Measurements from ENCODE around the gene MTRF1. TPM values are rescaled to one million over a fixed set of nuclear protein-coding genes. Genes with fewer than 3 reads are reported as not detected.

The MTRF1 gene, protein sequence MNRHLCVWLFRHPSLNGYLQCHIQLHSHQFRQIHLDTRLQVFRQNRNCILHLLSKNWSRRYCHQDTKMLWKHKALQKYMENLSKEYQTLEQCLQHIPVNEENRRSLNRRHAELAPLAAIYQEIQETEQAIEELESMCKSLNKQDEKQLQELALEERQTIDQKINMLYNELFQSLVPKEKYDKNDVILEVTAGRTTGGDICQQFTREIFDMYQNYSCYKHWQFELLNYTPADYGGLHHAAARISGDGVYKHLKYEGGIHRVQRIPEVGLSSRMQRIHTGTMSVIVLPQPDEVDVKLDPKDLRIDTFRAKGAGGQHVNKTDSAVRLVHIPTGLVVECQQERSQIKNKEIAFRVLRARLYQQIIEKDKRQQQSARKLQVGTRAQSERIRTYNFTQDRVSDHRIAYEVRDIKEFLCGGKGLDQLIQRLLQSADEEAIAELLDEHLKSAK
- polyA plus RNA-seq (2012; ENCODE audit: missing spikeins), result 25.7 TPM

DNA sequence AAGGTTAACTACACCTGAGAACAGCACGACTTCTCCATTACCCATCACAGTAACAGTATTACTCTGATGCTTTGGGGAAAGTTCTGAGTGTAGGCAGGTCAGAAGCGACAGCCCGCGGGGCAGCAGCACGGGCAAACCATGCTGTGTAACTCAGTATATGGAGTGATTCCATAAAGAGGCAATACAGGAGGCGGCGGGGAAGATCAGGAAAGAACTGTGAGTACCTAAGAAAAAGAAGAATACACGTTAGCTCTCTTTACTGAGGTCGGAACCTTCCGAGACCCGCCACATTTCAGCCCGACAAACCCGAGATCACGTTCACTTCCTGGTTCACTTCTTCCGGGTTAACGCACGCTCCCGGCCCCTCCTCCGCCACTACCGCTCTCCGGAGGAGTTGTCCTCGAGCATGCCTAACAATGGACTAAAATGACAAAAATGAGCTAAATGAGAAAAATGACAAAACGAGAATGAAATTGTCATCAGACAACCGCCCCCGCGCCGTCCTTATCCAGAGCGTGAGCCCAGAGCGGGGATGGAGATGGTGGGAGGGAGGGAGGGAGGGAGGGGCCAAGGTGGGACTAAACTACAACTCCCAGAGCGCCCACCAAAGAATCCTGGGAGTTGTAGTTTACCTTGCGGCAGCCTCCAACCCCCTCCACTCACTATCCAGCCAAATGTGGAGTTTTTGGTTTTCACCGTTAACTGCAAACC, at the start of gene MTRF1:
TSS of gene MTRF1 (minus strand) at position 316 of the 711 bp plus-strand sequence. CDS start 2,669 bp downstream, outside the sequence.
- TF ChIP-seq POLR2AphosphoS5 (IDR thresholded peaks at IDR 0.05; ENCODE audit: low read depth, low read length) (peak; percentile 59; the same call in 1 of the 2 replicates), TAF1 (IDR thresholded peaks at IDR 0.05; ENCODE audit: borderline replicate concordance, low read depth, low read length) (peak; percentile 71), POLR2A (IDR thresholded peaks at IDR 0.05; ENCODE audit: low read depth, low read length) (peak; percentile 70; the same call in 1 of the 2 replicates)
- DNase-seq (ENCODE audit: insufficient read length), result peak; percentile 60
- peak; percentile 94 for FAIRE-seq

DNA sequence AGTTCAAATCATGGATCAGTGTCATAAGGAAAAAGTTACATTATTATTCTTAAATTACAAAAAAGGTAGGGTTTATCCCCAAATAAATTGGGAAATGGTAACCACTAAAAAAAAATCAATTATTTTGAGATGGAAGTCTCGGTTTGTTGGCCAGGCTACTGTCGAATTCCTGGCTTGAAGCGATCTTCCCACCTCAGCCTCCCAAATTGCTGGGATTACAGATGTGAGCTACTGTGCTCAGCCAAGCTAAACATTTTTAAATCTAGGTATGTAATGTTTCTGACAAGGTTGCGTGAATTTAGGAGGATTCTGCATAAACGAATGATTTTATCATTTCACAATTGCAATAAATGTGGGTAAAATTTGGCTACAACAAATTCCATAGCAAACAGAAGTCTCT, 49.7 kb upstream of the MTRF1 start:
- DNase-seq (ENCODE audit: insufficient read length), result no peak
- FAIRE-seq, result no peak

GRCh38 chr13:41312176-41312500, 48.8 kb upstream of the MTRF1 start:
- no peak for DNase-seq (ENCODE audit: insufficient read length)
- FAIRE-seq, result peak; percentile 71
- TF ChIP-seq TAF1 (IDR thresholded peaks at IDR 0.05; ENCODE audit: borderline replicate concordance, low read depth, low read length) (no peak), POLR2A (IDR thresholded peaks at IDR 0.05; ENCODE audit: low read depth, low read length) (no peak), POLR2AphosphoS5 (IDR thresholded peaks at IDR 0.05; ENCODE audit: low read depth, low read length) (no peak)

More for the DNA sequence above, 49.7 kb upstream of the MTRF1 start:
- TF ChIP-seq POLR2AphosphoS5 (IDR thresholded peaks at IDR 0.05; ENCODE audit: low read depth, low read length) (no peak), POLR2A (IDR thresholded peaks at IDR 0.05; ENCODE audit: low read depth, low read length) (no peak), TAF1 (IDR thresholded peaks at IDR 0.05; ENCODE audit: borderline replicate concordance, low read depth, low read length) (no peak)

DNA sequence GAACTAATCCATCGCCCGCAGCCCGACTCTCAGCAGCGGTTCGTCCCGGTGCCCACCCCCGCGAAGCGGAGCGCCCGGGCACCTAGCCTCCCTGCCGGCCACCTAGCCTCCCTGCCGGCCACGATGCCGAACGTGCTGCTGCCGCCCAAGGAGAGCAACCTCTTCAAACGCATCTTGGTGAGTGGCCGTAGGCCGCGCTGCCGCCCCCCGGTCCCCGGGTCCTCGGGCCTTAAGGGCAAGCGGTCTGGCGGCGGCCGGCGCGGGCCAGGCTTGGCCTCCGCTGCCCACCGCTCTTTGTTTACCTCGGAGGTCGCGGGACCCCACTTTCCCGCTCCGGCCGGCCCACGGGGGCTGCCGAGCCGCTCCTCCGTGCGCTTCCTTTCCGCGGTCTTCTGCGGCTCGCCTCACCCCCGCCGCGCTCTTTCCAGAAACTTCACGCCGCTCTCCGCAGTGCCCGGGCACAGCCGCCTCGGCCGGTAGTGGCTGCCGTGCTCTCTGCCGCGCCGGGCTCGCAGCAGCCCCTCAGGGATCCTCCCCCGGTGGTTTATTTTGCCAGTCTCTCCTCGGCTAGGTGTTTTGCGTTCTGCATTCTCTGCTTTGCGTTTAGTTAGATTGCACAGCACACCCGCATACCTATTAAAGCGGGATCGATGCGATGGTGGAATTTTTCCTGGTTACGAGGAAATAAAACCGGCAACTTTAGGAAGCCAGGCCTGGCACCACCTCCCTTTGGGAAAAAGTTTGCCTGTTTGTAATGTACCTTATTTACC, 48.2 kb upstream of the MTRF1 start:
- TF ChIP-seq POLR2AphosphoS5 (IDR thresholded peaks at IDR 0.05; ENCODE audit: low read depth, low read length) (no peak; the same call in 1 of the 2 replicates), POLR2A (IDR thresholded peaks at IDR 0.05; ENCODE audit: low read depth, low read length) (0 out of 2 replicates have a peak, but pooled peaks have one; percentile 10)
- peak; percentile 29 for DNase-seq (ENCODE audit: insufficient read length)
- no peak for FAIRE-seq

DNA sequence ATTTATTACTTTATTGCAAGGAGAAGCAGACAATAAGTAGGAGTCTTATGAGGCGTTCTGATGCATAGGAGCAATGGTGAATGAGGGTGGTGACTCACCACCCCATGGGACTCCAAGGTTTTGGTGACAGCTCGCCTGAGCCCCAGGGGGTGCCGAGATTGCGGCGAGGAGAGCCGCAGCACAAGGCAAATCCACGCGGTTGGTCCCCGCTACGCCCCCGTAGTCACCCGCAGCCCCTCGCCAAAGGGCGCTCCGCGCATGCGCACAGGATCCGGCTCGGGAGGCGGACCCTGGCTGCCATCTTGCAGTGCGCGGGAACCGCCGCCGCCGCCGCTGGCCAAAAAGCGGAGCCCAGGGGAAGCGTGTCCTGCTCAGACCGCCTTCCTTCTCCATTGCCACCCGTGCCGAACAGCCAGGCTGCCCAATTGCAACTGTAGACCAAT, 47.6 kb upstream of the MTRF1 start, which contains the start of gene NAA16:
TSS of gene NAA16 (plus strand) at position 305 of the 443 bp plus-strand sequence. CDS start 262 bp downstream, outside the sequence.
- TF ChIP-seq POLR2AphosphoS5 (IDR thresholded peaks at IDR 0.05; ENCODE audit: low read depth, low read length) (peak; percentile 76), POLR2A (IDR thresholded peaks at IDR 0.05; ENCODE audit: low read depth, low read length) (peak; percentile 83), TAF1 (IDR thresholded peaks at IDR 0.05; ENCODE audit: borderline replicate concordance, low read depth, low read length) (peak; percentile 71)
- DNase-seq (ENCODE audit: insufficient read length) (peak; percentile 92), FAIRE-seq (peak; percentile 96)

- FAIRE-seq, result no peak
- TF ChIP-seq TAF1 (IDR thresholded peaks at IDR 0.05; ENCODE audit: borderline replicate concordance, low read depth, low read length) (no peak), POLR2A (IDR thresholded peaks at IDR 0.05; ENCODE audit: low read depth, low read length) (no peak), POLR2AphosphoS5 (IDR thresholded peaks at IDR 0.05; ENCODE audit: low read depth, low read length) (no peak)
- no peak for DNase-seq (ENCODE audit: insufficient read length)
Observed at GRCh38 chr13:41307884-41308640, 44.7 kb upstream of the MTRF1 start.

DNA sequence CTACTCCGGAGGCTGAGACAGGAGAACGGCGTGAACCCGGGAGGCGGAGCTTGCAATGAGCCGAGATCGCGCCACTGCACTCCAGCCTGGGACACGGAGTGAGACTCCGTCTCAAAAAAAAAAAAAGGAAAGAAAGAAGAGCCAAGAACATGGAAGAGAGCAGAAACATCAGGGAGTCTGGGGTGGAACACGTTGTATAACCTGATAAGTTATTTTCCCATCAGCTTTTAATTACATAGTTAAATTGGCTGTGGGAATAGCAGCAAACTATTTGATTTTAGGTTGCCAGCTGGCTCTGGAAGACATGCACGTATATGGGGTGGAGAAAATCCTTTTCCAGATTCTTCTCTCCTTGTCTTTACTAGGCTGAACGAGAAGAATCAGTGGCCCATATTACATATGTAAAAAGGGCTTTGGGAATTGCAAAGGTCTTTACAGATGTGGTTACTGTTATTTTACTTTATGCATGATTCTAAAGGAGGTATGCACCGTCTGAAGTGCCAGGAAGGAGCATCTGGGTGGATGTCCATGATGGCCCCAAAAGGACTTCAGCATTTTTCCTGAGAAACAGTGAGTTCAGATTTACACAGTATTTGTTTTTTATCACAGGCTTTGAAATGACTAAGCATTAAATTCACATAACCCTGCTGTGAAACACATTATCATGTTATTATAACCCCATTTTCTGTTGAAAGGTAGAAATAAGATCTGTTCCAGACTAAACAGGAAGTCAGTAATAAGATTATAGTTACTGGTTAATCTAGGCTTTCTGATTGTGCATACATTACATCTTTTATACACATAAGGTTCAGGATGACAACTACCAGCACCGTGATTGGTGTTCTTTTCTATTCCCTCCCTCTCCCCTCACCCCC, 43.1 kb upstream of the MTRF1 start:
- DNase-seq (ENCODE audit: insufficient read length) (no peak), FAIRE-seq (no peak)
- TF ChIP-seq POLR2A (IDR thresholded peaks at IDR 0.05; ENCODE audit: low read depth, low read length), result no peak
- no peak for TF ChIP-seq POLR2AphosphoS5 (IDR thresholded peaks at IDR 0.05; ENCODE audit: low read depth, low read length)
- TF ChIP-seq TAF1 (IDR thresholded peaks at IDR 0.05; ENCODE audit: borderline replicate concordance, low read depth, low read length), result no peak

DNA sequence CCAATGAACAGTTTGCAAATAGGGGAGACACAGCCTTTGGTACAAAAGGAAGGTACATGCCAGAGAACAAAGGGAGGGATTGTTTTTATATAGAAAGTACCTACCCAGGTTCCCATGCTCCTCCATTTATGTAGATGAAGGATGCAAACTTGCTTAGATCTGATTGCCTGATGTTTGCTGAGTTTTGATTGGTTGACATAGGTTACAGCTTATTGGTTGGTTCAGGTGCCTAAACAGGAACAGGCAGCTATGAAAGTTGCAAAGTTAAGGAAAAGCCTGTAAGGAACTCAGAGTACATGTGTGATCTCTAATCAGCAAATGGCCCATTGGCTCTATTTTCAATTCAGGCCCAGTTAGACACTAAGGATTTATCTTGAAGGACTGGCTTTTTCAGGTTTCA, 41.2 kb upstream of the MTRF1 start:
- no peak for TF ChIP-seq POLR2AphosphoS5 (IDR thresholded peaks at IDR 0.05; ENCODE audit: low read depth, low read length)
- no peak for TF ChIP-seq TAF1 (IDR thresholded peaks at IDR 0.05; ENCODE audit: borderline replicate concordance, low read depth, low read length)
- TF ChIP-seq POLR2A (IDR thresholded peaks at IDR 0.05; ENCODE audit: low read depth, low read length), result no peak
- no peak for DNase-seq (ENCODE audit: insufficient read length)
- FAIRE-seq, result peak; percentile 5

DNA sequence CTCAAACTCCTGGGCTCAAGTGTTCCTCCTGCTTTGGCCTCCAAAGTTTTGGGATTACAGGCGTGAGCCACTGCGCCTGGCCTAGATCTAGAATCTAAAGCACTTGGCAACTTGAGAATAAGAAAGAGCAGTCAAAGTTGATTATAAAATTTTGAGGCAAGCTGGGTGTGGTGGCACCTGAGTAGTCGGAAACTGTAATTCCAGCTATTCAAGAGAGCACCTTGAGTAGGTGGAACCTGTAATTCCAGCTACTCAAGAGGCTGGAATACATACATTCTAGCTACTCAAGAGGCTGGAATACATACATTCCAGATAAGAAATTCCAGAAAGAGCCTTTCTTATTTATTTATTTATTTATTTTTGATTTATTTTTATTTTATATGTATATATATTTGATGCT, 39.4 kb upstream of the MTRF1 start:
- TF ChIP-seq POLR2A (IDR thresholded peaks at IDR 0.05; ENCODE audit: low read depth, low read length), result no peak
- TF ChIP-seq TAF1 (IDR thresholded peaks at IDR 0.05; ENCODE audit: borderline replicate concordance, low read depth, low read length), result no peak
- TF ChIP-seq POLR2AphosphoS5 (IDR thresholded peaks at IDR 0.05; ENCODE audit: low read depth, low read length), result no peak
- FAIRE-seq (no peak), DNase-seq (ENCODE audit: insufficient read length) (no peak)

Data from GM12892 (cell line).